ENCODE results near the gene UBE2Z.

GRCh38 chr17:48961516-48962233, 53.5 kb downstream of the UBE2Z start:
- TF ChIP-seq CTCF (IDR thresholded peaks at IDR 0.05 in 8 of 11, conservative IDR thresholded peaks at IDR 0.05 in 3 of 11): no peak
- TF ChIP-seq POLR2AphosphoS5 (IDR thresholded peaks at IDR 0.05): no peak
- no peak for TF ChIP-seq POLR2A (IDR thresholded peaks at IDR 0.05)

All from spleen (tissue), 7 donors.